Stimulated activated CD8-positive, alpha-beta memory T cell treated with anti-CD3 and anti-CD28 coated beads, Interleukin-12 subunit alpha, Interleukin-12 subunit beta, amount 100 ng/mL, for 4 hours (primary cell): ENCODE results near the gene TECPR1.

Experiments used
- DNase-seq: peaks from one replicate; pipeline ENCODE4 v3.0.0-alpha.2; 2020; ENCODE audit warnings: low read depth

Gene TECPR1

DNA sequence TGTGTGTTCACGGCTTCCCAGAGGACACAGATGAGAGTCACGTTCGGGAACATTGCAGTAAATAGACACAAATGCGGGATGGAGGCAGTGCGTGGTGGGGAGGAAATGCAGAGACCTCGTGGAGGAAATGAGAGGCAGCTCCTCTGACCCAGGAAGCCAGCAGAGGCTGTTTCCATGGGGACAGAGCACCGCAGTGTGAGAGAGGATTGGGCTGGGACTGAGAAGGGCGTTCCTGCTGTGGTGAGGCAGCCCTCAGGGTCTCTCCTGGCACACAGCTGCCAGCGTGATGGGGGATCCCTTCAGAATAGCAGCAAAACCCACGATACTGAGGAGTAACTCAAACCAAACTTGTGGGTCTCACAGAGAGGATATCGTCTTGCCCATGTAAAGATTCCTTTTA is 62.5 kb downstream of the TECPR1 start:
- no peak for DNase-seq

DNA sequence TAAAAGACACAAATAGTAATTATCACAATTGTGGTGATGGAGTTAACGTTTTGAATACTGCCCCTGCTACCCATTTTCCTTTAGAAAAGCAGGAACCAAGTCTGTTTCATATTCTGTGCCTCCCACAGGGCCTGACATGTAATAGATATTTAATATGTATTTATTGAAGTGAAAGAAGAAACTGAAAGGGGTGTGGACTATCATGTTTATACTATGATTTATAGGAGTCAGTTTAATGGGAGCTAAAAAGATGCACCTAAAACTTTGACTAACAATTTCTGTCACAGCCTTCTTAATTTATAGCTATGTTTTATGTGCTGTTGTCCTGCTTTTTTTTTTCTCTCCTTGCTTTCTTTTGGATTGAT is 64.9 kb downstream of the TECPR1 start:
- DNase-seq = no peak

DNA sequence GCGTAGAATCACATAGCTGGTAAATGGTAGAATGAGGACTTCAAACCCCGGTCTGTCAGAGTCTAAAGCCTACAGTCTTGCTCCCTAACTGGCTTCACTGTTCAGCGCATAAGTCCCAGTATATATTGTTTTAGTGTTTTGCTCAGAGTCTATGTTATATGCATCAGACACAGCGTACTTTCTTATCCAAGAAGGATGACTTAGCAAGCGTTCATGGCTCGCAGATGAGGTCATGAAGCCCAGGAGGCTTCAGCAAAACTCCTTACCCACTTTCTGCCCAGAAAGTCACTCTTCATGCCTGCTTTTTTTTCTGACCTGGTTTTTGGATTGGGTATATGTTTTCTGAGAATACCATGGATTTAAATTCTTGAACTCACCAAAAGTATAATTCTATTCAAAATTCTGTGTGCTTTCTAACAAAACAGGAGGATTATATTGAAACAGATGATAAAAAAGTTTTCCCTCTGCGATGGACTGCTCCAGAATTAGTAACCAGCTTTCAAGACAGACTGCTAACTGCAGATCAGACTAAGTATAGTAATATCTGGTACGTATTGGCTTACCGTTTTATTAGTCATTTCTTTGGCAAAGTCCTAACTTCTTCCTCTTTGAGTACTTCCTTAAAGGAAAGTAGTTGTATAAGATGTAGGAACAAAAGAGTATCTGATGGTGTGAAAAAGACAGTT is 65.4 kb downstream of the TECPR1 start:
- DNase-seq = no peak

DNA sequence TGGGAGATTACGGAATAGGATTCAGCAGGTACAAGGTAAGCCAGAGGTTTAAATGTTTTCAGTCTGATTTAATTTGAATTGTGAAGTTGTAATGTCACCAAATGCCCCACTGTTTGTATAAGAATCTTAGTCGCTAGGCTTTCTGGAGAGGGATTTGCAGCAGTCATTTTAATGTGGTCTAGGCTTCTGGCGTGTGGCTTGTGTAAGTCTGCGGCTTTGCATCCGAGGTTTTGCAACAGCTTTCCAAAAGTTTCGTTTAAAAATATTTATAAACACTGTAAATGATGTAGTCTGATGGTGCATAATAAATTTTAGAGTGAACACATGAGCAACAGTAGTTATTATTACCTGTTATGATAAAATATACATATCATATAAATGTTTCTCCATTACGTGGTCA is 66.9 kb downstream of the TECPR1 start:
- no peak for DNase-seq

DNA sequence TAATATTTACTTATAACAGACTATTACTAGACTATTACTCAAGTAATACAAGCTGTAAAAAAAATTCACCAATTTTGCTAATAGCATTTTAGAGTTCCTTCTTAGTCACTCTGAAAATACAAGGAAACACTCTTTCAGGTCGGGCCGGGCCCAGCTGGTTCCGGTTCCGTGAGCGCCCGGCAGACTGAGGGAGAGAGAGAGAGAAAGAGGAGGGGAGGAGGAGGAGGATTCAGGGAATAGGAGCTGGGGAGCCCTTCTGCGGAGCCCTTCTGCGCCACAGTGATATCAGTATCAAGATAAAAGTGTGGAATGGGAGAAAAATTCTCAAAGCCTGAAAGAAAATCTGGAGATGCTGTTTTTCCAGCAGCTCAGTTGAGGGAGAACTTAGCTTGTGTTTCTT is 71.3 kb downstream of the TECPR1 start:
- no peak for DNase-seq

GRCh38 chr7:98178762-98179490 is 73.1 kb downstream of the TECPR1 start:
- DNase-seq = no peak

DNA sequence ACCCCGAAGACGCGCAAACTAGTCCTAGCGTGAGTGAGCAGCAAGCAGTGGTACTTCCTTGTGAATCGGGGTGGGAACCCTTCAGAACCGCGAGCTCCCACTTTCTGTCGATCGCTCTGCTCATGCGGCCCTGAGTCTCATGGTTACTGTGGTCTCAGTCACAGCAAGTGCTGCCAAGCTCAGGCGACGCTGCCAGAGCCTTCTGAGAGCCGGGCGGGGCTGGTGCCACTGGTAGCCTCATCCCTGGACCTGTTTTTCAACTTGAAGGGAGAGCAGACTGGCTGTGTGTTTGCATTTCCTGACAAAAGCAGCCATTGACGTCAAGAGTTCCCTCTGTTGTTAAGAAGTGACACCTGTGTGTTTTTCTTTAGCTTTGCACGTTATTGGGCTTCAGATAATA is 73.7 kb downstream of the TECPR1 start:
- DNase-seq = no peak

- DNase-seq = no peak
These were observed 74.5 kb downstream of the TECPR1 start for GRCh38 chr7:98177553-98177952.

DNA sequence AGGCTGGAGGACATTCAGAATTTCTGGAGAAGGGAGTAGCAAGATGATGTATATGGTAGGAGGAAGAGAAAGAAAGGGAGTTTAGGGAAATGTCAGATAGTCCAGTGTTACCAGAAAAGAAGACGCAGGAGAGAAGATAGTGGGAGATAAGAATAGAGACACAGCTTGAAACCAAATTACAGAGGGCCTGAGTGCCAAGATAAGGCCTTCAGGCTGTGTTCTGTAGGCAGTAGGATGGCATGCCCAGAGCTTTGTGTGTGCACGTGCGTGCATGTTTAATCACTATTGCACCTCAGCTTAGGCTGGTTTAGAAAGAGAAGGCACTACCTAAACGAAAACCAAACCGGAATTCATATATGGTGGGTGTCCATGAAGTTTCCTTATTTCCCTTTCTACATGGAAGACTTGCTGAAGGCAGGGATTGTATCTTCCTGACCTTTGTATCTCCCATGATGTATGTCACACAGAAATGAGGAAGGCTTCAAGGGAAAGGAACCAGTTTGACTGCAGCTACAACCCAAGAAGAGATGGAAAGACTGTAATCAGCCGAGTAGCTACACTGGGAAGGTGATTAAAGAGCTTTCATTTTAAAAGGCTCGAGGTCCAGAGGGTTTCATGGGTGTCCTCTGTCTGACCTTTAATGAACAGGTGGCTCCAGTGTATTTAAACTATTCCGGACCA is 76.6 kb downstream of the TECPR1 start:
- no peak for DNase-seq

DNA sequence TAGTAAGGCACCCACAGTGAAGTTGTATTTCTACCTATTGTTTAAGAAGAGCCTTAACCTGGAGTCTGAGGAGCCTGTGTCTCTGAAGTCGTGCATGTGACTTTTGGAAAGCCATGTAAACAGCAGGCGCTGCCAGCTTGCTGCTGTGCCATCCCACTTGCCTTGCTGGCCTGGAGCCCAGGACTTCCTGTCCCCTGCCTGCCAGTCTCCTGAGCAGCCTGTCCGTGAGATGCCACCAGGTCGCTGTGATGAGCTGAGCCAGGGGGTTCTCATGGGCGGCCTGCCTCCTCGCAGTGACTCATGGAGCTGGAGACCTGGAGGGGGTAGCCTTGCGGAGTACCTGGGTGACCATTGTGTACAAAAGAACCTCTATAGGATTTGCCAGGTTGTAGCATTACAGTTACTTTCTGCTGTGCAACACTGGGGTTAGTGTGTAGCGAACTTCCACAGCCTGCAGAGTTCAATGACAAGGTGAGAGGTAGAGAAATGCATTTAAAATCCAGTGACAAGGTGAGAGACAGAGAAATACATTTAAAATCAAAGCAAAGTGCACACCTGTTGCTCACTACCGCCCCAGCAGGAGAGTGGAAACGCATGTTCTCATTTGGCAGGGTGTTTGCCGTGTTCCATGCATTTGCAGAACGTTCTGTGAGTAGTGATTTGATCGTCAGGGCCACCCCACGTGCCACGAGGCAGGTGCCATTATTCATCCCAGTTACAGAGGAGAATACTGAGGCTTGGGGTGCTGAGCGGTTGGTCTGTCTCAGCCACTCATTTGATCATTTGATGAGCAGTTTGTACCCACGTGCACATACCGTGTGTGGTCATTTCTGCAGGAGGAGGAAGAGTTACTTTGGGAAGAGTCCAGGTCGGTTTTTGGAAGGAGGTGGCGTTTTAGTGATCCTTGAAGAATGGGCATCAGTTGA is 77.4 kb downstream of the TECPR1 start:
- DNase-seq = no peak

- no peak for DNase-seq
These were observed 80.6 kb downstream of the TECPR1 start for GRCh38 chr7:98171449-98171848.

- DNase-seq = no peak
These were observed 81.1 kb downstream of the TECPR1 start for GRCh38 chr7:98170966-98171365.

- no peak for DNase-seq
These were observed 83.0 kb downstream of the TECPR1 start for GRCh38 chr7:98168904-98169621.

DNA sequence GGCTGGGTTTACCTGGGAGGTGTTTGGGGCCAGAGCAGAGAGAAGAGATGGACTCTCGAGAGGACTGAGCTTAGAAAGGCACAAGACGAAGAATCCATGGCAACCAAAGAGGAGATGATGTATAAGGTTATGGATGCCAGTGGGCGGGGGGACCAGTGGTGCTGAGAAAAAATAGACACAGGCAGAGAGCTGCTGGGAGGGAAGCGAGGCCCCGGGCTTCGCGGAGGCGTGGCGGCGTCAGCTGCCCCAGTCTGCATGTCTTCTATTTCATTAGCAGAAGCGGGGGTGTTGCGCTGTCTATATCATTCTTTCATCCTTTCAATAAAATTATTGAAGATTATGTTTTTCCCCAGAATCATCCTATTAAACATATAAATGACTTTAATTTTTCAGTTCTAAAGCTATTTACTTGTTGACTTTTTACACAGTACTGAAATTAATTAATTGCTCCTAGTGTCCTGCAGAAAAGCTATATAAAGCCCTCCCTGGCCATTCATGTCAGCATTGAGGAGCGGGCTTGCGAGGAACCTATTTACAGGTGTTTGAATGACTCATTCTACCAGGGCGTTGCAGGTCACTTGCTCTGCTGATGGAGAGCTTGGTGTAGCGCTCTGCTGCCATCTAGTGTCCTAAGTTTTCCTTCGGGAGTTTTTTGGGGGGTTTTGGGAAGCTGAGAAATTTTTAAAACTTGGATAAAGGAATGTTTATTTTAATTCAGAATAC is 83.7 kb downstream of the TECPR1 start:
- DNase-seq = peak; percentile 10

DNA sequence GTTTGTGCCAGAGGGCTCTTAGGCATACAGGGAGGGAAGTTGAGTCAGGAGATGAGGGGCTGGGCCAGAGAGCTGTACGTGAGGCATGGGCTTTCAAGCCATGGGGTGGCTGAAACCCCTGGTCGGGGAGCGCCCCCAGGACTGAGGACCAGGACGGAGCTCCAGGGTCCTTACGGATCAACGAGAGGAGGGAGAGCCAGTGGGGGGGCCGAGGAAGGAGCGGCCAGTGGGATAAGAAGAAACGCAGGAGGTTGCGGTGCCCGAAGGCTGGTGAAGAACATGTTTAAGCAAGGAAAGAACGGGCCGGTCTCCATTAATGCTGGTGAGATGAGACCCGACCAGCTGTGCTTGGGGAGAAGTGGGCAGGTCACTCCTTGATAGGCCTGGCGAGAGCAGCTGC is 84.4 kb downstream of the TECPR1 start:
- no peak for DNase-seq

GRCh38 chr7:98166668-98166970 is 85.4 kb downstream of the TECPR1 start:
- no peak for DNase-seq

GRCh38 chr7:98165827-98166667 is 86.0 kb downstream of the TECPR1 start:
- peak; percentile 14 for DNase-seq
